8988T (cell line): Measurements from ENCODE around the gene ABCD1.

Experiments
- DNase-seq: peaks from one replicate; pipeline ENCODE4 v3.0.0; 2011

ABCD1 gene

DNA sequence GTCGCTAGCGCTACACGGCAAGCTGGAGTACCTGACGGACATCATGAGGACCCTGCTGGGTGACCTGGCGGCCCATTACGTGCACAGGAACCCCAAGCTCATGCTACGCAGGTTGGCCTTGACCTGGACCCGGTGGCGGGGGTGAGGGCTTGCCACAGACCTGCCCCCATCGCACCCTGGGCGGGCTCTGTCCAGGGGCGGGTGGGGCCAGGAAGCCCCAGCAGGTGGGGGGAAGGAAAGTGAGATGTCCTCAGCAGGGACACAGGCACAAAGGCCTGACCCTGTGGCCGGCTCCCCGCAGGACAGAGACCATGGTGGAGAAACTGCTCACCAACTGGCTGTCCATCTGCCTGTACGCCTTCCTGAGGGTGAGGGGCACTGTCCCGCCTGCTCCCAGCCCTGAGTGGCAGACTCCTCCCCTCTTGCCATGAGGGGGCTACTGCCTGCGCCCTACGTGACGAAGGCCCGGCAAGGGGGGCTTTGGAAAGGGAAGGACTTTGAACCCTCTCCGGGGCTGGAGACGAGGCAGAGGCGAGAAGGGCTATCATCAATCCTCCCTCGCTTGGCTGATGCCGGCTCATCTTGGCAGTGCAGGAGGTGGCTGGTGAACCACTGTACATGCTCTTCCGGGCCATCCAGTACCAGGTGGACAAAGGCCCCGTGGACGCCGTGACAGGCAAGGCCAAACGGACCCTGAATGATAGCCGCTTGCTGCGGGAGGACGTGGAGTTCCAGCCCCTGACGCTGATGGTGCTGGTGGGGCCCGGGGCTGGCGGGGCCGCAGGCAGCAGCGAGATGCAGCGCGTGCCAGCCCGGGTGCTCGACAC is 50.9 kb downstream of the ABCD1 start:
- DNase-seq, result peak; percentile 32

DNA sequence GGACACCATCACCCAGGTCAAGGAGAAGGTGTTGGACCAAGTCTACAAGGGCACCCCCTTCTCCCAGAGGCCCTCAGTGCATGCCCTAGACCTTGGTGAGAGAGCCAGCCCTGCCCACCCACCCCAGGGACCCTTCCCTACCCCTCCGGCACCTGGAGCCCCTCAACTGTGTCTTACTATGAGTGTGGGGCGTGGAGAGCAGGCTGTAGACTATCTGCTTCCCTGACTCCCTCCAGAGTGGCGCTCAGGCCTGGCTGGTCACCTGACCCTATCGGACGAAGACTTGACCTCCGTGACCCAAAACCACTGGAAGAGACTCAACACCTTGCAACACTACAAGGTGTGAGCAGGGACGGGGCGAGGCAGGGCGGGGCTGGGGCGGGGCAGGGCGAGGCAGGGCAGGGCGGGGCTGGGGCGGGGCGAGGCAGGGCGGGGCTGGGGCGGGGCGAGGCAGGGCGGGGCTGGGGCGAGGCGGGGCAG is 51.5 kb downstream of the ABCD1 start:
- DNase-seq, result peak; percentile 31

DNA sequence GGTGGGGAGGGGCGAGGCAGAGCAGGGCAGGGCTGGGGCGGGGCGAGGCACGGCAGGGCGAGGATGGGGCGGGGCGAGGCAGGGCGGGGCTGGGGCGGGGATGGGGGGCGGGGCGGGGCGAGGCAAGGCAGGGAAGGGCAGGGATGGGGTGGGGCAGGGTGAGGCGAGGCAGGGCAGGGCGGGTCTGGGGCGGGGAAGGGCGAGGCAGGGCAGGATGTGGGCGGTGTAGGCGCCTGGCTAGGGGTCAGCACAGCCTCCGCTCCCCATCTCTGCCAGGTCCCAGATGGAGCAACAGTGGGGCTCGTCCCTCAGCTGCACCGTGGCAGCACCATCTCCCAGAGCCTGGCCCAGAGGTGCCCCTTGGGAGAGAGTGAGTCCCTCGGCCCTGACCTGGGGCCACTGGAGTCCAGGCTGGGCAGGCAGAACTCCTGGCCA is 52.0 kb downstream of the ABCD1 start:
- DNase-seq, result no peak

DNA sequence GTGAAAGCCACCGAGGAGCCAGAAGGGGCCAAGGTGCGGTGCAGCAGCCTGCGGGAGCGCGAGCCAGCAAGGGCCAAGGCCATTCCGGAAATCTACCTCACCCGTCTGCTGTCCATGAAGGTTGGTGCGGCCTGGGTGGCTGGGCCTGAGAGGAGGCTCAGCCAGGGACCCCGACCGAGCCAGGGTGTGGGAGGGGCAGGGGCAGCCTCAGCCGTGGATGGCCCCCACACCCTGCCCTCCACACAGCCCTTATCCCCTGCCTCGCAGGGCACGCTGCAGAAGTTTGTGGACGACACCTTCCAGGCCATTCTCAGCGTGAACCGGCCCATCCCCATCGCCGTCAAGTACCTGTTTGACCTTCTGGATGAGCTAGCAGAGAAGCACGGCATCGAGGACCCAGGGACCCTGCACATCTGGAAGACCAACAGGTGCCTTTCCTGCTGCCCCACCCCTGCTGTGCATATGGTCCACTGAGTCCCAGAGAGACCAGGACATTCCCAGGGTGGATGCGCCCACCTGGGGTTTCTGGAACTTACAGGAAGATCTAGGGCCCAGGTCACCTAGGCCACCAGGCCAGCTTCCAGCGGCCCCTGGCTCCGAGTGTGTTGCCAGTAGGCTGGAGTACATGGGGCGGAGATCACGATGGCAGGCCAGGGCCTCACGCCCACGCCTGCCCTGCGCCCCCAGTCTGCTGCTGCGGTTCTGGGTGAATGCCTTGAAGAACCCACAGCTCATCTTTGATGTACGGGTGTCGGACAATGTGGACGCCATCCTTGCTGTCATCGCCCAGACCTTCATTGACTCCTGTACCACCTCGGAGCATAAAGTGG is 52.8 kb downstream of the ABCD1 start:
- peak; percentile 26 for DNase-seq

DNA sequence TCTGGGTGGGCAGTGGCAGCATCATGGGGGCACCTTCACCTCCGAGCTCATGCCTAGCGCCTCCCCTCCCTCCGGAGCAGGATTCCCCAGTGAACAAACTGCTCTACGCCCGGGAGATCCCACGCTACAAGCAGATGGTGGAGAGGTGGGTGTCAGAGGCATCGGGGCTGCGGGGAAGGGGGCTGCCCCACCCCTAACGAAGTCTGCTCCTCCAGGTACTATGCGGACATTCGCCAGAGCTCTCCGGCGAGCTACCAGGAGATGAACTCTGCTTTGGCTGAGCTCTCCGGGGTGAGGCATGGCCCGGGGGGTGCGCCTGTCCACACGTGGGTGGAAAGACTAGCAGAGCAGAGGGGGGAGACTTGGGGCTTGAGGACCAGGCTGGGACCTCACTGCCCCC is 53.5 kb downstream of the ABCD1 start:
- DNase-seq, result no peak

DNA sequence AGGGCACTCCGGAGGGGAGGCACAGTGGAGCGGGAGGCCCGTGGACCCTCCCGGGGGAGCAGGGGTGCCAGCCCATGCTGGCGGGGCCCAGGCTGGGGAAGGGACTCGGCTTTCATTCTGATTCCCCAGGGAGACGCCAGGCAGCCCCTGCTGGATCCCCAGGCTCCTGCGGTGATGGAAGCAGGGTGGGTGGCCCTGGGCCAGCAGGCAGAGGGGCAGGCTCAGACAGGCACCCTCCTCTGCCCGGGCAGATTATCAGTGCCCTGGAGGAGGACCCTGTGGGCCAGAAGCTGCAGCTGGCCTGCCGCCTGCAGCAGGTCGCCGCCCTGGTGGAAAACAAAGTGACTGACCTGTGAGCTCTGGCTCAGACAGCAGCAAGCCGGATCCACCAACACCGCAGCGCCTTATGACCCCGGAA is 54.0 kb downstream of the ABCD1 start:
- no peak for DNase-seq

DNA sequence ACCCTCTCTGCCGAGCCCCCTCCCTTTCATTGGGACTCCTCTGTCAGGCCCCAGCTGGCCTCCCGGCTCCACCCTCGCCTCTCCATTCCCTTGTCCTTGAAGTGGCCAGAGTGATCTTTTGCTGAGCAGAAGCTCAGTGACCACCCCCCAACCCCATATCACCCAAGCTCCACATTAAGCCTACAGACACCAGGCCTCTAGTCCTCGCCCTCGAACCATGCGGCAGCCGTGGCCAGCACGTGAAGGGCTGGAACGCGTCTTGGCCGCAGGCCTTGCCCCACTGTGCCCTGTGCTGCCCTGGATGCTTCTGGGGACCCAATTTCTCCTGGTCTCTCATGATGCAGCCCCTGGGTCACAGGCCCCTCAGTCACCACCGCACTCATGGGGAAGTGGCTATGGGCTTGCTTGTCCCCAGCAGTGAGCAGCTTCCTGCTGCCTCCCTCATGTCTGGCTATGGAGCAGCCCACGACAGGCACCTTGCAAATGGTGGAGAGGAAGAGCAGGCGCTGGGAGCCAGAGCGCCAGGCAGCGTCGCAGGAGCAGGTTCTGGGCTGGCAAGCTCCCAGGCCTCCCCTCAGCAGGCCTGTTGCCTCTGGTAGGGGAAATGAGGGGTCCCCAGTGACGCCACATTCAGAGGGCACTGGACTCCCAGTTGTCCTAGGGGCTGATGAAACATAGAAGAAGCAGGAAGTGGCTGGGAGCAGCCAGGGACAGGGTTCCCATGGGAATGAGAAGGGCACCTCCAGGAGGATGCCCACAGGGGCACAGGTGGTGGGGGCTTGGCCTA is 55.4 kb downstream of the ABCD1 start:
- DNase-seq, result no peak

DNA sequence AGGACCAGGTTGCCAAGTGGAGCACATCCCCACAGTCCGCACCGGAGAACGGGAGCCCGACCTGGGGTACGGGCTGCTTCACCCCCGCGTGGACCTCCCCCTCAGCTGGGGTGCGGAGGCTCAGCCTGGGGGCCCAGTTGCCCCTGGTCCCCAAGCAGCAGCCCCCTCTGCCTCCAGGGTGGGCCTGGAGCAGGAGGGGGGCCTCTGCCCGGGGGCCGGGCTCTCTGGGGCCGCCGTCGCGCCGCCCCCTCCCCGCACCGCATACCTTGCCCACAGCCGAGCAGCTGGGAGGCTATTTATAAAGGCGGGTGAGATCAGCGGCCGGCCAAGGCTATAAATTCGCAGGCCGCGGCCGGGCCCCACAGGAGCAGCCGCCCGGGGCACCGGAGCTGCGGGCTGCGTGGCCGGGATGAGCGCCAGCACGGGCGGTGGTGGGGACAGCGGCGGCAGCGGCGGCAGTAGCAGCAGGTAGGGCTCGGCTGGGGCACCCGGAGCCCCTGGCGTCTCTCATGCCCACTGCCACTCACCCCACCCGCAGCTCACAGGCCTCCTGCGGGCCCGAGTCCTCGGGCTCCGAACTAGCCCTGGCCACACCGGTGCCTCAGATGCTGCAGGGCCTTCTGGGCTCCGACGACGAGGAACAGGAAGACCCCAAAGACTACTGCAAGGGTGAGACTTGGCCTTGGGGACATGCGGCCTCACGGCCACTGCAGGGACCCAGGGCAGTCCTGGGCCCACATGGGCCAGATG is 56.2 kb downstream of the ABCD1 start, which contains the start of gene SRPK3:
SRPK3 (plus strand) TSS at position 364 of the 750 bp plus-strand sequence; CDS start at position 410, 46 bp downstream.
- DNase-seq, result no peak

DNA sequence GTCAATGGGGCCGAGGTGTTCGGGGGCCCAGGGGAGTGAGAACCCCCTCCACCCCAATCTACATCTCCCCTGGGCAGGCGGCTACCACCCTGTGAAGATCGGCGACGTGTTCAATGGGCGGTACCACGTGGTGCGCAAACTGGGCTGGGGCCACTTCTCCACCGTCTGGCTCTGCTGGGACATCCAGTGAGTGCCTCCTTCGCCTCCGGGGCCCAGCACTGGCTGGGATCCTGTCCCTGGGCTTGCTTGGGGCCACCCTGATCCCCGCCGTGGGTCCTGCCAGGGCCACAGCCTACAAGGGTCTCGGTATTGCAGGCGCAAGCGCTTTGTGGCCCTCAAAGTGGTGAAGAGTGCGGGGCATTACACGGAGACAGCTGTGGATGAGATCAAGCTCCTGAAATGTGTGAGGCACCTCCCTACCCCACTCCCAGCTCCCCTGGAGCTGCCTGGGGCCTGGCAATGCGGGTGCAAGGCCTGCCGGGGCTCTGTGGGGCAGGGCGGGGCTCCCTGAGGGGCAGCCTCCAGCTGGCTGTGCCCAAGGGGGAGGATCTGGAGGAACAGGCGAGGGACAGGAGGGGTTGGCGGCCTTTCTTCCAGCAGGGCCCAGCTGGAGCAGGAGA is 56.9 kb downstream of the ABCD1 start:
- no peak for DNase-seq

DNA sequence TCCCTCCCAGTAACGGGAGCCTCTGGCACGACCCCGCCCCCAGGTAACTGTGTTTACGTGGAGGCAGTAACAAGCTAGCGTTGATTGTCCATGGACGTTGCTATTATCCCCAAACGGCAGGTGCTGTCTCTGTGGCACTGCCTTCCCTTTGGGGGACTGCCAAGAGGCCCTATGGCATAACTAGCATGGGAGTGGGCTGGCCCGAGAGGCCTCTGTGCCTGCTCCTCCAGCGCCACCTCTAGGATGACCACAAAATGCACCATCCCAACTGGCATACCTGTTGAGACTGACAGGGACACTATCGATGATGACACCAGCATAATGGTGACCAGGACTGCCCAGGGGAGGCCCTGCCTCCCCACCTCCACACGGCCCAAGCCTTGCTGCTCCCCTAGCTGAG is 57.7 kb downstream of the ABCD1 start:
- no peak for DNase-seq

DNA sequence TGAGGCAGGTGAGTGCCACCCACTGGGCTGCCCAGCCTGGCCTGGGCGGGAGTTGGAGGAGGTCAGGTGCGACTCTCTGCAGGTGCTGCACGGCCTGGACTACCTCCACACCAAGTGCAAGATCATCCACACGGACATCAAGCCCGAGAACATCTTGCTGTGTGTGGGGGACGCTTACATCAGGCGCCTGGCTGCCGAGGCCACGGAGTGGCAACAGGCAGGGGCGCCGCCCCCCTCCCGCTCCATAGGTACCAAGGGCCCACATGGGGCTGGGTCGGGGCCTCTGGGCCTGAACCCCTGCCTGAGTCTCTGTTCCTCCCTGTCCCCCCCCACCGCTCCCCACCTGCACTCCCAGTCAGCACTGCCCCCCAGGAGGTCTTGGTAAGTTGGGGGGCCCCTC is 58.2 kb downstream of the ABCD1 start:
- DNase-seq, result no peak

DNA sequence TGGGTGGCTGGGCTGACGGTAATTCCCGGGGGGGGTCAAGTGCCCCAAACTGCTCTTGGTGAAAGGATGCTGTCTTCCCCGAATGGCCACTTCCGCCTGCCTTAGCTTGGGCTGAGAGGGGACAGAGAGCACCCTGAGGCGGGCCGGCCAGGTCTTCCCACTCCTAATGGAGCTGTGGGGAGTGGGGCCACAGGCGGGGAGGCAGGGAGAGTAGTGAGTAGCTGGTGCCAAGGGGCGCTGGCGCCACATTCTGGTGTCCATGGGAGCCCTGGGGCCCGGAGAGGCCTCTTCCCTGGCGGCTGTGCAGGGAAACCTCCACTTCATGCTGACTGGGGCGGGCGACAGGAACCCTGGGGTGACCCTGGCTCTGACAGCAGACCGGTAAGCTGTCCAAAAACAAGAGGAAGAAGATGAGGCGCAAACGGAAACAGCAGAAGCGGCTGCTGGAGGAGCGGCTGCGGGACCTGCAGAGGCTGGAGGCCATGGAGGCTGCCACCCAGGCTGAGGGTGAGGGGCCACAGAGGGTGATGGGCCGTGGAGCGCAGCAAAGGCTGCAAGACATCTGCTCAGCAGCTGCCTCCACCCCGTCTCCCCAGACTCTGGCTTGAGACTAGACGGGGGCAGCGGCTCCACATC is 58.8 kb downstream of the ABCD1 start:
- no peak for DNase-seq

DNA sequence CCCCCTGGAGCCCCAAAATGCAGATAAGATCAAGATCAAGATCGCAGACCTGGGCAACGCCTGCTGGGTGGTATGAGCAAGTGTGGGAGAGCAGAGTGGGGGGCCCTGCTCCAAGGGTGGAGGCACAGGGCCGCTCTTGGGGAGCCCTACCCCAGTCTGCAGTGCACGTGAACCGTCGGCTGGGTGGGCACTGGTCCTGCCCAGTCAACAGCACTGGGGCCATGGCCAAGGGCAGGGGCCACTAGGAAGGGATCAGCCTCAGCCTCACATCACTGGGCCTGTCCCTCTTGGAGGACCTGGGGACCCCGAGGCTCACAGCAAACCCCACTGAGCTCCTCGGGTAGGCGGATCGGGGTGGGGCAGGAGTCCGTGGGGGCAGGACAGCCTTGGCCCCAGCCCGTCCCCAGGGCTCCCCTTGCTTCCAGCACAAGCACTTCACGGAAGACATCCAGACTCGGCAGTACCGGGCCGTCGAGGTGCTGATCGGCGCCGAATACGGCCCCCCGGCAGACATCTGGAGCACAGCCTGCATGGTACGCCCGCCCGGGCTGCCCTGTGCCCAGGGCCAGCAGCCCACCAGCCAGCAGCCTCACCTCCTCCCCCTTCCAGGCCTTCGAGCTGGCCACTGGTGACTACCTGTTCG is 59.8 kb downstream of the ABCD1 start:
- no peak for DNase-seq

DNA sequence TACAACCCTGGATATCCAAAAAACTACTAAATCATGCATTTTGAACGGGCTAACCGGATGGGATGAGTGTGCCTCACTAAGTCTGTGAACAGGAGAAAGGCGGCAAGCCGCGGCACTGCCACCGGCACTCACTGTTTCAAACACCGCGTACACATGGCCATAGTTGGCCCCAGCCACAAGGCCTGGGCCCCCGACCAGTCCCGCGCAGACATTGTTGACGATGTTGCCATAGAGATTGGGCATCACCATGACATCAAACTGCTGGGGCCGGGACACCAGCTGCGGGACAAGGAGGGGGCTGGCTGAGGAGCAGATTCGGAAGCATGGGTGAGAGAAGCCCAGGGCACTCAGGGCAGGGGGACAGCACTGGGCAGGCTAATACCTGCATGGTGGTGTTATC is 62.0 kb downstream of the ABCD1 start:
- no peak for DNase-seq

DNA sequence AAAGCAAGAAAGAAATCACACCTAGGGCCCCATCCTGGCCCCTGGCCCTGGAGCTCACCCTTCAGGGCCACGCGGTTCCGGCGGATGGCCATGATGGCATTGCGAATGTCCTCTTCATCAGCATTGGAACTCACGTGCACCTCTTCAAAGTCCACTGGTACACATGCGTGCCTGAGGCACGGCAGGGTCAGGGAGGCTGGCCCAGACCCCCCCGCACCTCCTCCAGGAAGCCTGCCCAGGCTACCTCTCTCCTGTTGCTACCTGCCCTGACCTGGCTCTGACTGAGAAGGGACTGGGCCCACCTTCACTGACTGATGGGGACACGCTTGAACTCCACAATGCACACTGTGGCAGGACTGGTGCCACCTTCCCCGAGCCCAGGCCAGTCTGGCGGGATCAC is 65.0 kb downstream of the ABCD1 start:
- DNase-seq, result no peak

DNA sequence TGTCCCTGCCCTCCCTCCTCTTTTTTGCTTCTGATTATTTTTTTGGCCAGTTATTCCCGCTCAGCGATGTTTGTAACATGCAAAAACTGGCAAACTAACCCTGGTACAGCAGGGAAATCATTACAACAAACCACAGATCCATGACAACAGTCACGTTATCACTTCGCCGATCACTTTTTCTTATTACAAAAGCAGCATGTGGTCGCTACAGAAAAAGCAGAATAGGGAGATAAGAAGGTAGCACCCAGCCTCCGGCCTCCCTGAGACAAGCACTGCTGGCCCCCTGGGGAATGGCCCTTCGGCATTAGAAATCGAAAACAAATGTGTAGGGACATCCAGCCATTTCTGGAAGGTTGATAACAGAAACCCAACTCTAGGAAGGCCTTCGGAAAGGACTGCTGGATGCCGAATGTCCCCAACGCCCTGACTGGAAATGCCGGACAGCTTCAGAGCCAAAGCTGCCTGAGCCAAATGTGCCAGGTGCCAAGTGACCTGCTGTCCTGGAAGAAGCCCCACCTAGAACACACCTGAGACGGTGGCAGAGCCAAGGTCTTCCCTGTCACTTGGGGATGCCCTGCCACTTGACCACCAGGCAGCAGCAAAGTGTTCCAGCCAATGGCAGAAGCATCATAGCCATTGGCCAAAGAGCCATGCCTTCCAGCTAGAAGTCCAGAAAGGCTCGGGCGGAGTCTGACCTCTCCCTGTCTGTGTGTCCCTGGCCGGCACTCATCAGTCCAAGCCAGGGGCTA is 66.6 kb downstream of the ABCD1 start:
- no peak for DNase-seq

DNA sequence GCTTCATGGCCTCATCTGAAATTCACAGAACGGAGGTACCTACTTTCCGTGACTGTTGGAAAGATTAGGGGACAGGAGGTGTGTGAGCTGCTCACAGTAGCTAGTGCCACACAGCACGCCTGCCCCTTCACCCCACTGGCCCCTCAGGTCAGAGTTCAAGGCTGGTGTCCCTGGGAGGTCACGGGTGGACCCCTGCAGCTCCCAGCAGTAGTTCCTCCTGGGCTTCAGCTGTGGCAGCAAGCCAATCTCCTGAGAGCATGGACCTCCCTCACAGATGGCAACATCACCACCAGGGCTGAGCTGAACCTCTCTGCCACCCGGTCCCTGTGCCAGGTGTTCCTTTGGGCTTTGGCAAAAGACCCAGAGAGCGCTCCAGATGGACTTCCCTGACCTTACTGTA is 67.7 kb downstream of the ABCD1 start:
- DNase-seq, result no peak

DNA sequence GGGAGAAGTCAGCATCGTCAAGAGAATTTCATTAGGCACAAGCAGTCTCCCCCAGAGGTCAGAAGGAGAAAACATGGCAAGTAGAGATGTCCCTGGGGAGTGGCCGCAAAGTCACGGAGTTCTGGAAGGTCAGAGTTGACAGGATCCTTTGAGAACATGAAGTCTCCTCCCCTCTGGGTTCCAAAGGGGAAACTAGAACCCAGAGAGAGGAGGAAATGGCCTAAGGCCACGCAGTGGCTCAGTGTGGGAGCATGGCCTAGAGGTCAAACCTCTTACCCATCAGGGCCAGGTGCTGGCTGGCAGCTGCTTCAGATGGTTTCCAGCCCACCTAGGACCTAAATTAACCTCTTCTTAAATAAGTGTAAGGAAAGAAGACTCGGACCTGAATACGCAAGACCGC is 68.6 kb downstream of the ABCD1 start:
- DNase-seq, result no peak
